ENCODE results near the gene SLC2A11.
"Not testable (repeated sequence)": the region's sequence is repeated elsewhere in the genome, so short reads cannot be mapped to it uniquely, and the experiment has no call there.

Gene SLC2A11

GRCh38 chr22:23910496-23911190 lies 53.0 kb downstream of the SLC2A11 start:
- no peak for DNase-seq

GRCh38 chr22:23911318-23911980 lies 53.8 kb downstream of the SLC2A11 start:
- DNase-seq: no peak

DNA sequence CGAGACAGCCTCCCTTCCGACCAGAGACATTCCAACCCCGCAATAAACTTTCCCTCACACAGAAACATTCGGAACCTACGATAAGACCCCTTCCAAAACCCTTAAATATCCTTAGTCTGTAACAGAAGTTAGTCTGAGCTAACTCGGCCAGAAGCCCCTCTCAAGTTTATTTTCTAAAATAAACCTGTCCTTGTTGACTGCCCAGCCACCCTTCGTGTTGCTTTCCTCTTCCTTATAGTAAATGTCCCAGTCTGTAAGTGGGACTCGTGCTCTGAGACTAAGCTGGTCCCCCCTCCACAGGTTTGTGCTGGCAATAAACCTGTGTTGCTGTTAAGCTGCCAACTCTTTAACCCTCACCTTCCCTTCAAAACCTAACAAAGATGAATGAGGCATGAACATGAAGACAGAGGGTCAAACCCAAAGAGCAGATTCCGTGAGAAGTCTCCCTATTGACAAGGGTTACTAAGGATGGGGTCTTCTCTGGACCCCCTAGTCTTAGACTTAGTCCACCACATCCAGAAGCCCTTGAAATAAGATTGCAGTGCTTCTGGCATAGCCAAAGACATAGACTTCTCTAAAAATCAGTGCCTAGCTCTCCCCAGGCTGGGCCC lies 54.7 kb downstream of the SLC2A11 start:
- DNase-seq: no peak

DNA sequence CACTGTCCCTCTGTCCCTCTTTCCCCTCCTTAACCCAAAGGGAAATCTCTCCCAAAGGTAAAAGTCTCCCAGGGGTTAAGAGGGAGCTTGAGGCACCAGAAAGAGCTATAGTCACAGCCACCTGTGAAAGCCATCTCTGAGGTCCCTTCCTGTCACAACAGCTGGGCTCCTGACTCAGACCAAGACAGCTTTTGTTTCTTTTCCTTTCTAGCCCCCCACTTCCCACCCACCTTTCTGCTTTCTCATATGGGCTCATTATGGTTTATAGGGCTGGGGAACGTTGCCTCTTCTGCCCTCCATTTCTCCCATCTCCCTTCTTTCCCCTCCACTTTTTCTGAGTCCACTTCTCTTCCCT lies 55.6 kb downstream of the SLC2A11 start:
- no peak for DNase-seq

GRCh38 chr22:23913661-23914353 lies 56.1 kb downstream of the SLC2A11 start:
- DNase-seq: peak; percentile 100

- DNase-seq: no peak
Measured at GRCh38 chr22:23915290-23915689, 57.6 kb downstream of the SLC2A11 start.

DNA sequence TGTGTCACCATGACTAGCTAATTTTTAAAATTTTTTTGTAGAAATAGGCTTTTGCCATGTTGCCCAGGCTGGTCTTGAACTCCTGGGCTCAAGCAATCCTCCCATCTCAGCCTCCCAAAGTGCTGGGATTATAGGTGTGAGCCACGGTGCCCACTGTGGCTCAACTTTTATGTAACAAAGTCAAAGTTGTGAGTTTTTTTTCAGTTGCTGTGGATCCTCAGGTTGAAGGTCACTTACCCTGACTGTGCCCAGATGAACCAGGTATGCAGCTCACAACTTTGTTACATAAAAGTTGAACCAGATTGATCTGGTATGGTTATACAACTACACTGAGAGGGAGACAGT lies 62.6 kb downstream of the SLC2A11 start:
- not testable (repeated sequence) for DNase-seq

GRCh38 chr22:23921586-23922201 lies 64.0 kb downstream of the SLC2A11 start:
- DNase-seq: not testable (repeated sequence)

- no peak for DNase-seq
Measured at GRCh38 chr22:23922921-23923320, 65.2 kb downstream of the SLC2A11 start.

GRCh38 chr22:23925020-23925606 lies 67.4 kb downstream of the SLC2A11 start:
- DNase-seq: no peak

GRCh38 chr22:23926561-23926960 lies 68.9 kb downstream of the SLC2A11 start:
- no peak for DNase-seq
